Measurements from ENCODE around the gene AVPI1.

GRCh38 chr10:97640174-97640867, 46.7 kb downstream of the AVPI1 start, which contains the start of gene PI4K2A:
- TF ChIP-seq CTCF (IDR thresholded peaks at IDR 0.05; ENCODE audit: low read length) (no peak), EZH2 (optimal IDR thresholded peaks at IDR 0.05; ENCODE audit: low read depth, low read length) (no peak)
